Measurements from ENCODE around the gene LMNTD2.

- TF ChIP-seq CTCF (IDR thresholded peaks at IDR 0.05; ENCODE audit: low read depth, low read length, poor library complexity, severe bottlenecking) (no peak), EZH2phosphoT487 (IDR thresholded peaks at IDR 0.05; ENCODE audit: borderline replicate concordance, low read length) (no peak)
Observed at GRCh38 chr11:593347-593746, 32.8 kb upstream of the LMNTD2 start.

Data from DOHH2 (cell line).